SK-N-SH (cell line): ENCODE results near the gene CARD19. TPM values are rescaled to one million over a fixed set of nuclear protein-coding genes. Genes with fewer than 3 reads are reported as not detected.

Experiments used
- CTCF ChIA-PET: fragments of 300-600, 350-600 bp; formaldehyde crosslinking; extraction: SDS; loops from one replicate; lab custom pipeline; 2021; lab: Yijun Ruan, JAX
- POLR2A ChIA-PET: fragments of 350-600 bp; sonication (Branson Sonifier 250); formaldehyde crosslinking; extraction: SDS; loops from one replicate; lab custom pipeline; 2020; ENCODE audit warnings: antibody characterized with exemption, inconsistent platforms; lab: Yijun Ruan, JAX
- DNase-seq: peaks from one replicate; pipeline ENCODE4 v3.0.0; 2012
- H2AFZ ChIP-seq: fragments of 200-600 bp; sonication (generic); 2 replicates; pipeline ENCODE4 v1.8.1; 2016; ENCODE audit warnings: antibody characterized with exemption, mild to moderate bottlenecking, low read depth
- H3F3A ChIP-seq: fragments of 200-600 bp; sonication (generic); replicated peaks from 2 replicates; pipeline ENCODE3; 2016; ENCODE audit warnings: antibody characterized with exemption, mild to moderate bottlenecking; ENCODE audit not compliant: insufficient read depth
- H3K27ac ChIP-seq, 2 experiments: fragments of 200-500 bp in 1 of 2; fragments of 200-600 bp in 1 of 2; sonication (Bioruptor generic) in 1 of 2; sonication (generic), shearing (Covaris generic) in 1 of 2; 2 replicates each; pipeline versions ENCODE4 v1.5.1 to v1.6.1; 2014 to 2016; ENCODE audit warnings: low read depth in 2 of 2, inconsistent platforms in 1 of 2, low read length in 1 of 2, mild to moderate bottlenecking in 1 of 2, mixed read lengths in 1 of 2
- H3K27me3 ChIP-seq: fragments of 200-600 bp; sonication (generic), shearing (Covaris generic); 2 replicates; pipeline ENCODE4 v1.6.1; 2016; ENCODE audit warnings: mixed run types; ENCODE audit not compliant: insufficient read depth
- H3K36me3 ChIP-seq, 2 experiments: fragments of 200-500 bp in 1 of 2; fragments of 200-600 bp in 1 of 2; sonication (Bioruptor generic) in 1 of 2; sonication (generic) in 1 of 2; replicated peaks in 1 of 2; 2 replicates each; pipeline versions ENCODE3 to v1.5.1; 2014 to 2016; ENCODE audit warnings: low read length in 1 of 2, mild to moderate bottlenecking in 1 of 2; ENCODE audit not compliant: insufficient read depth in 2 of 2, control insufficient read depth in 1 of 2
- H3K4me1 ChIP-seq, 2 experiments: fragments of 200-500 bp in 1 of 2; fragments of 200-600 bp in 1 of 2; sonication (Bioruptor generic) in 1 of 2; sonication (generic), shearing (Covaris generic) in 1 of 2; 2 replicates each; pipeline versions ENCODE4 v1.5.1 to v1.6.1; 2014 to 2016; ENCODE audit warnings: low read depth in 1 of 2, low read length in 1 of 2, mixed run types in 1 of 2; ENCODE audit not compliant: insufficient read depth in 2 of 2, control insufficient read depth in 1 of 2
- H3K4me2 ChIP-seq: fragments of 200-600 bp; sonication (generic), shearing (Covaris generic); 2 replicates; pipeline ENCODE4 v1.6.1; 2017; ENCODE audit warnings: mixed run types
- H3K4me3 ChIP-seq, 2 experiments: fragments of 200-500 bp in 1 of 2; fragments of 200-600 bp in 1 of 2; sonication (Bioruptor generic) in 1 of 2; sonication (generic), shearing (Covaris generic) in 1 of 2; 2 replicates each; pipeline versions ENCODE4 v1.5.1 to v1.8.1; 2014 to 2016; ENCODE audit warnings: low read depth in 2 of 2, inconsistent platforms in 1 of 2, low read length in 1 of 2, mild to moderate bottlenecking in 1 of 2, mixed read lengths in 1 of 2, moderate library complexity in 1 of 2
- H3K79me2 ChIP-seq: fragments of 200-600 bp; sonication (generic); 2 replicates; pipeline ENCODE4 v1.8.1; 2017; ENCODE audit warnings: mild to moderate bottlenecking; ENCODE audit not compliant: insufficient read depth
- H3K9ac ChIP-seq: fragments of 200-600 bp; sonication (generic); 2 replicates; pipeline ENCODE4 v1.6.1; 2017; ENCODE audit warnings: mixed run types
- H3K9me2 ChIP-seq: fragments of 200-600 bp; sonication (generic); 2 replicates; pipeline ENCODE4 v1.6.1; 2017; ENCODE audit warnings: mixed run types
- H3K9me3 ChIP-seq: fragments of 200-600 bp; sonication (generic); 2 replicates; pipeline ENCODE4 v1.6.1; 2017; ENCODE audit warnings: mixed run types, mild to moderate bottlenecking, moderate library complexity
- H4K20me1 ChIP-seq: fragments of 200-600 bp; sonication (generic); 2 replicates; pipeline ENCODE4 v1.6.1; 2017; ENCODE audit warnings: mild to moderate bottlenecking, mixed run types; ENCODE audit not compliant: insufficient read depth
- CHD2 ChIP-seq: fragments of 150-350 bp; IDR thresholded peaks from 2 replicates; pipeline ENCODE4 v1.6.1; 2018; ENCODE audit warnings: low read length; ENCODE audit not compliant: partially characterized antibody
- EP300 ChIP-seq, 2 experiments: IDR thresholded peaks; 2 replicates each; pipeline versions ENCODE4 v1.4.0 to v1.6.1; 2012; ENCODE audit warnings: borderline replicate concordance in 1 of 2, low read depth in 1 of 2, low read length in 1 of 2
- GATA2 ChIP-seq: sonication (generic); formaldehyde crosslinking; IDR thresholded peaks from 2 replicates; pipeline ENCODE4 v1.5.0; 2020; ENCODE audit warnings: mild to moderate bottlenecking, missing genetic modification reagents
- JUND ChIP-seq: IDR thresholded peaks from 2 replicates; pipeline ENCODE4 v1.4.0; 2012
- NFIC ChIP-seq: IDR thresholded peaks from 2 replicates; pipeline ENCODE4 v1.4.0; 2012; ENCODE audit warnings: borderline replicate concordance
- RCOR1 ChIP-seq: fragments of 150-350 bp; IDR thresholded peaks from 2 replicates; pipeline ENCODE4 v1.6.1; 2017; ENCODE audit warnings: antibody characterized with exemption, low read length
- RFX5 ChIP-seq: IDR thresholded peaks from 2 replicates; pipeline ENCODE4 v1.6.1; 2012; ENCODE audit warnings: mild to moderate bottlenecking, improper control_type of control experiment, low read length
- TAF1 ChIP-seq: IDR thresholded peaks from 2 replicates; pipeline ENCODE4 v1.6.1; 2012; ENCODE audit warnings: low read depth, mild to moderate bottlenecking, low read length, moderate library complexity, borderline replicate concordance
- USF2 ChIP-seq: fragments of 150-350 bp; IDR thresholded peaks from 2 replicates; pipeline ENCODE4 v1.6.1; 2017; ENCODE audit warnings: antibody characterized with exemption, low read length, low read depth, borderline replicate concordance
- WGBS: methylation state at CpG from one replicate; pipeline ENCODE4 v1.1.6; 2017; ENCODE audit warnings: low lambda C conversion rate; 5-methylcytosine and 5-hydroxymethylcytosine counted together
- polyA plus RNA-seq, 3 experiments: library from polyadenylated mRNA; depleted of rRNA; stranded (reverse); fragments of >200 nt; gene quantifications; 2 replicates each; pipeline ENCODE4 v1.2.3, GENCODE V29; 2012
- TF ChIP-seq, protein P1 (sequence below): IDR thresholded peaks from 2 replicates; pipeline ENCODE4 v1.4.0; 2012; ENCODE audit warnings: low read depth, borderline replicate concordance
- TF ChIP-seq, protein P2 (sequence below): IDR thresholded peaks from 2 replicates; pipeline ENCODE4; 2012

Gene CARD19
- polyA plus RNA-seq, 1 of the 3 experiments (the other 2 are of a cell fraction) = 165 TPM

DNA sequence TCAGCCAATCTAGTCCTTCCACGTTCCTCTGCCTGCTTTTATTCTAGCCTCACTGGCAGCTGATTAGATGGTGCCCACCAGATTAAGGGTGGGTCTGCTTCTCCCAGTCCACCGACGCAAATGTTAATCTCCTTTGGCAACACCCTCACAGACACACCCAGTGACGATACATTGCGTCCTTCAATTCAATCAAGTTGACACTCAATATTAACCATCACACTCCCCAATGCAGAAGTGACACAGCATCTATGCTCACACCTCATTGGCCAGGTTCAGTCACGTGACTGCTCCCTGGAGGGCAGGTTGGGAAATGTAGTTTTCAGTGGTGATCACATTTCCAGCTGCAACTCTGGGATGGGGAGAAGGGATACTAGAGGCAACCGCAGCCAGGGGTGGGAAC is 24.6 kb upstream of the CARD19 start:
- TF ChIP-seq JUND (no peak), NFIC (no peak), USF2 (peak; percentile 21; the same call in 1 of the 2 replicates)
- TF ChIP-seq, protein P1, sequence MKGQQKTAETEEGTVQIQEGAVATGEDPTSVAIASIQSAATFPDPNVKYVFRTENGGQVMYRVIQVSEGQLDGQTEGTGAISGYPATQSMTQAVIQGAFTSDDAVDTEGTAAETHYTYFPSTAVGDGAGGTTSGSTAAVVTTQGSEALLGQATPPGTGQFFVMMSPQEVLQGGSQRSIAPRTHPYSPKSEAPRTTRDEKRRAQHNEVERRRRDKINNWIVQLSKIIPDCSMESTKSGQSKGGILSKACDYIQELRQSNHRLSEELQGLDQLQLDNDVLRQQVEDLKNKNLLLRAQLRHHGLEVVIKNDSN = peak; percentile 91
- ChIA-PET POLR2A (no interaction called here), CTCF (interaction anchor here (0.6 kb wide), 1 partner anchor 24 kb away, joined by 3 read pairs; no protein-coding TSS in a partner anchor)
- Histone ChIP-seq H3K9ac (no peak overlapping the region), H3K4me3 (no peak overlapping the region), H3K4me2 (no peak overlapping the region), H2AFZ (no peak overlapping the region), H3K36me3 (no peaks in the 10 kb centered on the region), H3K9me3 (no peaks in the 10 kb centered on the region), H3K9me2 (no peaks in the 10 kb centered on the region), H4K20me1 (no peaks in the 10 kb centered on the region), H3K4me1 (peaks cover 0 to 18% of the 10 kb centered on the region in 2 experiments; a peak in 1 of 4 replicates), H3K27me3 (no peaks in the 10 kb centered on the region), H3K79me2 (no peaks in the 10 kb centered on the region), H3K27ac (peak overlapping the region in 1 of 2 experiments; percentile 77; a peak in 1 of 4 replicates), H3F3A (no peaks in the 10 kb centered on the region)
- DNase-seq = peak; percentile 69
- WGBS = 83% methylated on average over 6 of the region's 7 CpGs

DNA sequence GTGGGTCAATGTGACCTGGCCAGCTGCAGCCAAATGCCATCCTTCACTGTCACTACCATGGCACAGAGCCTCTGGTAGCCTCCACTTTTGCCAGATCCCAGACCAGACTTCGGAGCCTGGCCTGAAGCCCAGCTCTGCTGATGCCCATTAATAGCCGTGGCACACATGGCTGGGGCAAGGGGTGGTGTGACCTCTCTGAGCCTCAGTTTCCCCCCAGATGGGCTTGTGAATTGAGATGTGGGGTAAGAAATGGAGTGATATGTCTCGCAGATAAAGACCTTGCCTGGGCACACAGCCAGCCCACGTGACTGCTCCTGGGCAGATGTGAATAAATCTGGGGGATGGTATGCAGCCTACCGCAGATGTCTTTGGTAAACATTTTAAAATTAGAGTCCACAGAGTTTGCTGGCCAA is 23.6 kb upstream of the CARD19 start:
- TF ChIP-seq, protein P2, sequence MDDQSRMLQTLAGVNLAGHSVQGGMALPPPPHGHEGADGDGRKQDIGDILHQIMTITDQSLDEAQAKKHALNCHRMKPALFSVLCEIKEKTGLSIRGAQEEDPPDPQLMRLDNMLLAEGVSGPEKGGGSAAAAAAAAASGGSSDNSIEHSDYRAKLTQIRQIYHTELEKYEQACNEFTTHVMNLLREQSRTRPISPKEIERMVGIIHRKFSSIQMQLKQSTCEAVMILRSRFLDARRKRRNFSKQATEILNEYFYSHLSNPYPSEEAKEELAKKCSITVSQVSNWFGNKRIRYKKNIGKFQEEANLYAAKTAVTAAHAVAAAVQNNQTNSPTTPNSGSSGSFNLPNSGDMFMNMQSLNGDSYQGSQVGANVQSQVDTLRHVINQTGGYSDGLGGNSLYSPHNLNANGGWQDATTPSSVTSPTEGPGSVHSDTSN = peak; percentile 64
- TF ChIP-seq, protein P1 = peak; percentile 80; the same call in 1 of the 2 replicates
- peak; percentile 39; the same call in 1 of the 2 replicates for TF ChIP-seq USF2
- peak; percentile 16; the same call in 1 of the 2 replicates for TF ChIP-seq RCOR1
- TF ChIP-seq EP300 (IDR thresholded peaks at IDR 0.05; ENCODE audit: borderline replicate concordance in 1 of 2, low read depth in 1 of 2, low read length in 1 of 2) = peak in 1 of 2 experiments; percentile 18; a peak in 1 of 4 replicates
- peak; percentile 55 for TF ChIP-seq GATA2 (CRISPR knock-in tag)
- no peak for TF ChIP-seq RFX5
- peak; percentile 30 for TF ChIP-seq CHD2
- TF ChIP-seq TAF1 = no peak
- CTCF ChIA-PET = interaction anchor here (1.0 kb wide), 1 partner anchor 37 kb away, joined by 4 read pairs; no protein-coding TSS in a partner anchor
- Histone ChIP-seq H3K4me3 (no peak overlapping the region), H3K4me1 (peaks cover 0 to 18% of the 10 kb centered on the region in 2 experiments; a peak in 1 of 4 replicates), H3K9me3 (no peaks in the 10 kb centered on the region), H3F3A (no peaks in the 10 kb centered on the region), H3K27ac (peak overlapping the region in 1 of 2 experiments; percentile 77; a peak in 2 of 4 replicates), H3K4me2 (no peak overlapping the region), H3K9me2 (no peaks in the 10 kb centered on the region), H3K9ac (no peak overlapping the region), H2AFZ (no peak overlapping the region), H3K27me3 (no peaks in the 10 kb centered on the region), H3K36me3 (no peaks in the 10 kb centered on the region), H4K20me1 (no peaks in the 10 kb centered on the region), H3K79me2 (no peaks in the 10 kb centered on the region)
- WGBS = 8% methylated on average over 5 of the region's 5 CpGs
- POLR2A ChIA-PET = interaction anchor here (0.6 kb wide), 1 partner anchor 380 kb away, joined by 3 read pairs; no protein-coding TSS in a partner anchor
- peak; percentile 74 for DNase-seq
